Measurements from ENCODE around the gene CLDN16.

CLDN16 gene

DNA sequence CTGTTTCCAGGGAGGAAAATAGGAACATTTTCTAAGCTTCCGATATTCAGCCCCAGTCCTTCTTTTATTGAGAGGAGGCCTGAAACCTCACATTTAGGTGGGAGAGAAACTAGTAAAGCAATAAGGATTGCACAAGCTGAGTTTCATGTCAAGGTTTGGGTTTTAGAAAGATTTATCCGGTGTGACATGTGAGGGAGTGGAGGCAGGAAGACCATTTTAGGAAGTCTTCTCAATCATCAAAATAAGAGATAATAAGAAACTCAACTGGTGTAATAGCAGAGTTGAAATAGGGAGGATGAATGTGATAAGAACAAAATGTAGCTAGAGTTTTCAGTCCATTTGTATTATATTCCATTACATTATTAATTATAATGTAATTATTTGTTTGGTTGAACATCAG, 27.7 kb upstream of the CLDN16 start:
- Histone ChIP-seq H3K9me3 (ENCODE audit: control insufficient read depth, insufficient read depth, low read length) (no peaks in the 10 kb centered on the region), H3K36me3 (ENCODE audit: control insufficient read depth, insufficient read depth, low read length) (no peaks in the 10 kb centered on the region), H3K4me3 (ENCODE audit: low read depth, low read length) (no peak overlapping the region), H3K27me3 (ENCODE audit: control insufficient read depth, insufficient read depth, low read length) (no peaks in the 10 kb centered on the region), H3K4me1 (ENCODE audit: control insufficient read depth, insufficient read depth, low read length) (peaks cover 4% of the 10 kb centered on the region), H3K9ac (ENCODE audit: low read depth, low read length) (no peak overlapping the region)

DNA sequence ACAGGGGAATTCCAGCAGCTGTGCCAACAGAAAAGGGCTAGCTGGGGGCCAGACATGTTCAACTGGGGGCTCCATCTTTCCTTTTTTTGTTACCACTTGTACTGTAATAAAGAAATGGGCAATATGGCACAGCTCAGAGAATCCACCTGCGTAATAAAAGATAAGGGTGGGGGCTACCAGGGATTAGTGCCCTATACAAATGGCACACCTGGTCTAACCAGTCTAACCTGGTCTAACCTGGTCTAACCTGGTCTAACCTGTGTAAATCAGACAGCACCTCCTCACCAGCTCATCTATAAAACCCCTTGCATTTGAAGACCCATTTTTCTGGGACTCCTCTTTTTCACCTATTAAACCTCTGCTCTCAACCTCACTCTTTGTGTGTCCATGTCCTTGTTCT, 26.2 kb upstream of the CLDN16 start:
- Histone ChIP-seq H3K4me1 (ENCODE audit: control insufficient read depth, insufficient read depth, low read length) (peaks cover 4% of the 10 kb centered on the region), H3K4me3 (ENCODE audit: low read depth, low read length) (no peak overlapping the region), H3K27me3 (ENCODE audit: control insufficient read depth, insufficient read depth, low read length) (no peaks in the 10 kb centered on the region), H3K9me3 (ENCODE audit: control insufficient read depth, insufficient read depth, low read length) (no peaks in the 10 kb centered on the region), H3K9ac (ENCODE audit: low read depth, low read length) (no peak overlapping the region), H3K36me3 (ENCODE audit: control insufficient read depth, insufficient read depth, low read length) (no peaks in the 10 kb centered on the region)

DNA sequence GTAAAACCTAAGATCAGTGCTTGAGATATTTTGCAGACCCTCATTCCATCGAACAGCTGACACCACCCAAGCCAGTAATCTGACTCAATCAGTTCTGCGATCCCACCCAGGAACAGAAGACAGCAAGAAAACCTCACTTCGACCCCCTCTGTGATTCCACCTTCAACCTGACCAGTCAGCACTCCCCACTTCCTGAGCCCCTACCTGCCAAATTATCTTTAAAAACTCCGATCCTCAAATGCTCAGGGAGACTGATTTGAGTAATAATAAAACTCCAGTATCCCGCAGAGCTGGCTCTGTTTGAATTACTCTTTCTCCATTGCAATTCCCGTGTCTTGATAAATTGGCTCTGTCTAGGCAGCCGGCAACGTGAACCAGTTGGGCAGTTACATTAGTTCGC, 25.7 kb upstream of the CLDN16 start:
- Histone ChIP-seq H3K9ac (ENCODE audit: low read depth, low read length) (no peak overlapping the region), H3K4me1 (ENCODE audit: control insufficient read depth, insufficient read depth, low read length) (peaks cover 4% of the 10 kb centered on the region), H3K9me3 (ENCODE audit: control insufficient read depth, insufficient read depth, low read length) (no peaks in the 10 kb centered on the region), H3K27me3 (ENCODE audit: control insufficient read depth, insufficient read depth, low read length) (no peaks in the 10 kb centered on the region), H3K36me3 (ENCODE audit: control insufficient read depth, insufficient read depth, low read length) (no peaks in the 10 kb centered on the region), H3K4me3 (ENCODE audit: low read depth, low read length) (no peak overlapping the region)

DNA sequence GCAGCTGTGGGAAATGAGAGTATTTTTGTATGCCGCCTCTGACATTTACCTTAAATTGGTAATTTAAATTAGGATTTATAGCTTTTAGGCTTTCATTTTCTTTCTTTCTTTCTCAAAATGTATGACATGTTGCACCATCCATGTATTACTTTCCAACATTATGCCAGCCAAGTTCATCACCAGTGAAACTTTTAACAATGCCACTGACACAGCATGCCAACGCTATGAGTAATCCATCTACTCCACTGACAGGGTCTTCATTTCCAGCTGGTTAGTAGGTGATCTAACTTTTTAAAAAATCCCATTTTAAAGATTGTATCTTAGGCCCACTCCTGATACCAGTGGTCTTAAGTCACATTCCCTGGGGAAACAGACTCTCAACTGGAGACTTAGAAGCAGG, 21.8 kb upstream of the CLDN16 start:
- no peaks in the 10 kb centered on the region for H3K36me3 ChIP-seq (ENCODE audit: control insufficient read depth, insufficient read depth, low read length)
- H3K9ac ChIP-seq (ENCODE audit: low read depth, low read length) = no peak overlapping the region
- H3K4me1 ChIP-seq (ENCODE audit: control insufficient read depth, insufficient read depth, low read length) = peaks cover 4% of the 10 kb centered on the region
- no peaks in the 10 kb centered on the region for H3K27me3 ChIP-seq (ENCODE audit: control insufficient read depth, insufficient read depth, low read length)
- H3K4me3 ChIP-seq (ENCODE audit: low read depth, low read length) = no peak overlapping the region
- H3K9me3 ChIP-seq (ENCODE audit: control insufficient read depth, insufficient read depth, low read length) = no peaks in the 10 kb centered on the region

DNA sequence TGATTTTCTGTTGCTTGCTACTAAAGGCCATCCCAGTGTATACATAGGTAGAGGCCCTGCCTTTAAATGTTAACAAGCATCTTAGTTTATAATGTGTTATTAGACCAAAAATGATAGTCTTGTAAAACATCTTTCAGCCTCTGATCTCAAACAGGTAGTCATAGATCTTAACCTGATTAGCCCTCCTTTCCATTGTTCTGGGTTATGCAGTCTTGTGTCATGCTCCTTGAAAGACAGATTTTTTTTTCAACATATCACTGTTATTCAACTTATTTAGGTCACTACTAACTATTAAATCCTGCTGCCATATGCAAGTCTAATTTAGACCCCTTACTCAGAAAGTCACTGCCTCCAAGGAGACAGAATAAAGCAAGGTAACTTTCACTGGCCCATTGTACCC, 19.1 kb upstream of the CLDN16 start:
- H3K4me1 ChIP-seq (ENCODE audit: control insufficient read depth, insufficient read depth, low read length) = no peaks in the 10 kb centered on the region
- H3K36me3 ChIP-seq (ENCODE audit: control insufficient read depth, insufficient read depth, low read length) = no peaks in the 10 kb centered on the region
- no peaks in the 10 kb centered on the region for H3K9me3 ChIP-seq (ENCODE audit: control insufficient read depth, insufficient read depth, low read length)
- no peaks in the 10 kb centered on the region for H3K27me3 ChIP-seq (ENCODE audit: control insufficient read depth, insufficient read depth, low read length)
- no peak overlapping the region for H3K9ac ChIP-seq (ENCODE audit: low read depth, low read length)
- H3K4me3 ChIP-seq (ENCODE audit: low read depth, low read length) = no peak overlapping the region

DNA sequence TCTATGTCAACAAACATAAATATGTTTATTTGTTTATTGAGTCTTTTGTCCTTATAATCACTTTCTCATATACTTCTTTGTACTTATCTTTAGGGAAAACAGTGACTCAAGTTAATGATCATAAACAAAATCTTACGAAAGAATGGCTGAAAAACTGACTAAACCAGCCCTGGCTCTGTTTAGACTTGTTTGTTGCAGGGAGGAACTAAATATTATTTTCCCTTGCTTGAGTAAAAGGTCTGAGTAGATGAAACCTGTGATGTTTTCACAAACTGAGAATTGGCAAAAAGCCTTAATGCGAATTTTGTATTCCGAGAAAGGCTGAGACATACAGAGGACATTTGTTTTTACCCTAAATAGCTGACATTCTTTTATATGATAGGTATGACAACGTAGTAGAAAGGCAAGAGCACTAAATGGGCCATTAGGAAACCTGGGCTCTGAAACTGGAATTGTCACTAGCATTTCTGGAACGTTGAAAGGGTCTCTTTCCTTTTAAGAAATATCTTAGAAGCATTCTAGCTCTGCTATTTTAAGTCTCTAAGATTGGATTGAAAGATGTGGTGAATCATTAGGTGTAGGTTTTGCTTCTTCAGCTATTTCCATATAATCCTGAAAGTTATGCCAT, 18.2 kb upstream of the CLDN16 start:
- Histone ChIP-seq H3K9ac (ENCODE audit: low read depth, low read length) (no peak overlapping the region), H3K4me3 (ENCODE audit: low read depth, low read length) (no peak overlapping the region), H3K9me3 (ENCODE audit: control insufficient read depth, insufficient read depth, low read length) (no peaks in the 10 kb centered on the region), H3K27me3 (ENCODE audit: control insufficient read depth, insufficient read depth, low read length) (no peaks in the 10 kb centered on the region), H3K36me3 (ENCODE audit: control insufficient read depth, insufficient read depth, low read length) (no peaks in the 10 kb centered on the region), H3K4me1 (ENCODE audit: control insufficient read depth, insufficient read depth, low read length) (no peaks in the 10 kb centered on the region)

DNA sequence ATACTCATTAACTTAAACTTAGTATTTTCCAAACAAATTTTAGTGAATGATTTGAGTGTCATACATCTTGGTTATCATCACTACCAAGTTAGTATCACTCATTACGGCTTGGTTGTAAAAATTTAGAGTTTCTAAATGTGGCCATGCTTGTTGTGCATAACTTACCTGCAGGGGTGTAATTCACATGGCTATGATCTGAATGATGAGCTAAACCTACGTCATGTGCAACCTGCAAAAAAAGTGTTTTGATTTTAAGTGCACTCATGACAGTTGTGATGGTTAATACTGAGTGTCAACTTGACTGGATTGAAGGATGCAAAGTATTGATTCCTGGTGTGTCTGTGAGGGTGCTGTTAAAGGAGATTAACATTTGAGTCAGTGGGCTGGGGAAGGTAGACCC, 17.6 kb upstream of the CLDN16 start:
- H3K4me3 ChIP-seq (ENCODE audit: low read depth, low read length) = no peak overlapping the region

DNA sequence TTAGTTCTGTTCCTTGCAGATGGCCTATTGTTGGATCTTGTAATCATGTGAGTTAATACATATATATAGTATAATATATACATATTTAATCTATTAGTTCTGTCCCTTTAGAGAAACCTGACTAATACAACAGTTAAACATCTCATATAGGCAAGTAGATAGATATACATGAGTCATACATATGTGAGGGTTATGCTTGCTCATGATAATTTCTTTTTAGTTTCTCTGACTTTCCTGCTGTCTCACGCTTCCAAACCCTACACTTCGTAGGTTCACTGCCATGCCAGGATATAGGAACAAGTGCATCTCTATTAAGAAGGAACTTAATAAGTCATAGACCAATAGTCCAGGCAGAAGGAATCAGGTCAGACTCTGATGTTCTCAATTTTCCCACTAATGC, 16.8 kb upstream of the CLDN16 start:
- Histone ChIP-seq H3K4me1 (ENCODE audit: control insufficient read depth, insufficient read depth, low read length) (no peaks in the 10 kb centered on the region), H3K27me3 (ENCODE audit: control insufficient read depth, insufficient read depth, low read length) (no peaks in the 10 kb centered on the region), H3K9ac (ENCODE audit: low read depth, low read length) (no peak overlapping the region), H3K36me3 (ENCODE audit: control insufficient read depth, insufficient read depth, low read length) (no peaks in the 10 kb centered on the region), H3K4me3 (ENCODE audit: low read depth, low read length) (no peak overlapping the region), H3K9me3 (ENCODE audit: control insufficient read depth, insufficient read depth, low read length) (no peaks in the 10 kb centered on the region)

More for the DNA sequence above, 17.6 kb upstream of the CLDN16 start:
- Histone ChIP-seq H3K27me3 (ENCODE audit: control insufficient read depth, insufficient read depth, low read length) (no peaks in the 10 kb centered on the region), H3K36me3 (ENCODE audit: control insufficient read depth, insufficient read depth, low read length) (no peaks in the 10 kb centered on the region), H3K4me1 (ENCODE audit: control insufficient read depth, insufficient read depth, low read length) (no peaks in the 10 kb centered on the region), H3K9me3 (ENCODE audit: control insufficient read depth, insufficient read depth, low read length) (no peaks in the 10 kb centered on the region), H3K9ac (ENCODE audit: low read depth, low read length) (no peak overlapping the region)

DNA sequence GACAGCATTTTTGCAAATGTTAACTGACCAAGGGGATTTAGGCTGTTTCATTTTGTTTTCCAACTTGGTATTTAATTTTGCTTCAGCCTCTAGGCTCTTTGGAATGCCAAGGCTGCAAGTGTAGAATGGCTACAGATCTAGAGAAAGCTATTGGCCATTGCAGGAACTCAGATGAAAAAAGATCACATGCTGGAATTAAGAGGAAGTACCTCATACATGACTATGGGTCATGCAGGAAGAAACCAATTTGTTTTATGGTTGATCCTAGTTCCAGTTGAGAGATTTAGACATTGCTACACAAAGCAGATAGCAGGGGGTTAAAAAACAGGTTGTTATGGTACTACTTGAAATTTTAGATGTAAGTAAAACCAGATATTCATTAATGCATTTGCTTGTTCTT, 12.7 kb upstream of the CLDN16 start:
- H3K4me3 ChIP-seq (ENCODE audit: low read depth, low read length) = no peak overlapping the region
- no peaks in the 10 kb centered on the region for H3K27me3 ChIP-seq (ENCODE audit: control insufficient read depth, insufficient read depth, low read length)
- H3K9ac ChIP-seq (ENCODE audit: low read depth, low read length) = no peak overlapping the region
- no peaks in the 10 kb centered on the region for H3K9me3 ChIP-seq (ENCODE audit: control insufficient read depth, insufficient read depth, low read length)
- H3K4me1 ChIP-seq (ENCODE audit: control insufficient read depth, insufficient read depth, low read length) = peaks cover 4% of the 10 kb centered on the region
- no peaks in the 10 kb centered on the region for H3K36me3 ChIP-seq (ENCODE audit: control insufficient read depth, insufficient read depth, low read length)

DNA sequence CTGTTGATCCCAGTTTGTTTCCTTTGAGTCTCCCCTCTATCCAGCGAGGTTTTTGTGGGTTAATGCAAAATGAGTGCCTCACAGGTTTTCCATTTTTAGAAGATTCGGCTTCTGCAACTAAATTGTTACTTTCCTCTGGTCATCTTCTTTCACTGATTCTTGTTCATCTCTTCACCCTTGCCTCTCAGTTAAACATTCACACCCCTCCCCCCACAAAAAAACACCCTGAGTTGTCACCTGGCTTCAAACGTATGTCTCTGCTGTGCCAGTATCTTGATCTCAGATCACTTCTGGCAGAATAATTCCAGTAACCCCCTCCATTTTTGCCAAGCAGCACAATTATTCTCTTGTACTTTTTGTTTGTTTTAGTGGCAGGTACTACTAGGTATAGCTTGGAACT, 12.3 kb upstream of the CLDN16 start:
- Histone ChIP-seq H3K9ac (ENCODE audit: low read depth, low read length) (no peak overlapping the region), H3K4me3 (ENCODE audit: low read depth, low read length) (no peak overlapping the region), H3K4me1 (ENCODE audit: control insufficient read depth, insufficient read depth, low read length) (peaks cover 4% of the 10 kb centered on the region), H3K9me3 (ENCODE audit: control insufficient read depth, insufficient read depth, low read length) (no peaks in the 10 kb centered on the region), H3K36me3 (ENCODE audit: control insufficient read depth, insufficient read depth, low read length) (no peaks in the 10 kb centered on the region), H3K27me3 (ENCODE audit: control insufficient read depth, insufficient read depth, low read length) (no peaks in the 10 kb centered on the region)

DNA sequence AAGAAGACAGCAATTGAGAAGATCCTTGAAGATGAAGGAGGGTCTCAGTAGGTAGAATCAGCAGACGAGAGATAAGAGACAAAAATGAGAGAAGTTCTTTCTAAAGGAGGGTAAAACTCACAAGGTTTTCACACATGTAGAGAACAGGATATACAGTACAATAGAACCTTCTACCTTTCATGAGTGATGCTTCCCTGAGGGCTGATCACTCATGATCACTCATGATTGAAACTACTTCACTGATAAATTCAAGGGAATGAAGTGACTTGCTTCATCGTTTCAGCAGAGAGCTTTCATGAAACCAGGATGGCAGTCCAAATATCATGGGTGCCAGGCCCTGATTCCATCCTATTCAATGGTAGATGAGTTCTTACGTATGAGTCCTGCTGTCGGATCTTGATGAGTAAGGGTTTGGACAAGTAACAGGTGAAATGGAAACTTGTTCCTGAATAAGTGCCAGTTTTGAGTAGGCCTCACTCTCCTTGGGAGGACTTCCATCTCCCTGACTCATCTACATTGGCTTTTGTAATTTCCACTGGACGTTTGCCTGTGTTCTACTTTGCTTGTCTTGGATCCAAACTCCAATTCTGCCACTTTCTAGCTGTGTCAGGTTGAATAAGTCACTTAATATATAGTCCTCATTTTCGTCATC, 9.6 kb upstream of the CLDN16 start:
- Histone ChIP-seq H3K36me3 (ENCODE audit: control insufficient read depth, insufficient read depth, low read length) (no peaks in the 10 kb centered on the region), H3K4me1 (ENCODE audit: control insufficient read depth, insufficient read depth, low read length) (peaks cover 4% of the 10 kb centered on the region), H3K9ac (ENCODE audit: low read depth, low read length) (no peak overlapping the region), H3K4me3 (ENCODE audit: low read depth, low read length) (no peak overlapping the region), H3K9me3 (ENCODE audit: control insufficient read depth, insufficient read depth, low read length) (no peaks in the 10 kb centered on the region), H3K27me3 (ENCODE audit: control insufficient read depth, insufficient read depth, low read length) (no peaks in the 10 kb centered on the region)

DNA sequence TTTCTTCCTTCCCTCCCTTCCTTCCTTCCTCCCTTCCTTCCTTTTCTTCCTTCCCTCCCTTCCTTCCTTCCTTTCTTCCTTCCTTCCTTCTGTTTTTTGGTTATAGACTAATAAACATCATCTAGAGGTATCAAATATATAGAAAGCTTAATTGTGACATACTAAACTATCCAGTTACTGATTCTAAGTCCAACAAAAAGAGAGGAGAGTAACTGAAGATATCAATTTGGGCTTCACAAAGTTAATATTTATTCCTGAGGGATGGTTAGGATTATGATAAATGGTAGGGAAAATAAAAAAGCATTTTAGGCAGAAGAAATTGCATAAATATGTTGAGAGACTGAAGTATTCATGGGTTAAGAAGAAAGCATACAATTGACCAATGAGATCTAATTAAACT, 7.8 kb upstream of the CLDN16 start:
- Histone ChIP-seq H3K27me3 (ENCODE audit: control insufficient read depth, insufficient read depth, low read length) (no peaks in the 10 kb centered on the region), H3K9ac (ENCODE audit: low read depth, low read length) (no peak overlapping the region), H3K4me1 (ENCODE audit: control insufficient read depth, insufficient read depth, low read length) (peaks cover 4% of the 10 kb centered on the region), H3K4me3 (ENCODE audit: low read depth, low read length) (no peak overlapping the region), H3K36me3 (ENCODE audit: control insufficient read depth, insufficient read depth, low read length) (no peaks in the 10 kb centered on the region), H3K9me3 (ENCODE audit: control insufficient read depth, insufficient read depth, low read length) (no peaks in the 10 kb centered on the region)

Data from iPS-15b (cell line).